ENCODE results near the gene ATG2A. TPM values are rescaled to one million over a fixed set of nuclear protein-coding genes. Genes with fewer than 3 reads are reported as not detected.

The ATG2A gene
- total and polyA plus RNA-seq, 9 of the 15 experiments (the other 6 are each of a cell fraction or from before 2014, with no cell fraction given): 0.25 to 45.9 (median 5.2) TPM

- TF ChIP-seq CAMTA2 (CRISPR knock-in tag; conservative IDR thresholded peaks at IDR 0.05): no peak
- TF ChIP-seq TARDBP (IDR thresholded peaks at IDR 0.05): no peak
- TF ChIP-seq MAZ (CRISPR knock-in tag; conservative IDR thresholded peaks at IDR 0.05 in 1 of 2, IDR thresholded peaks at IDR 0.05 in 1 of 2): no peak
- no peak for TF ChIP-seq HMG20A (CRISPR knock-in tag; conservative IDR thresholded peaks at IDR 0.05)
- no peak for TF ChIP-seq TFAP4 (CRISPR knock-in tag; IDR thresholded peaks at IDR 0.05; ENCODE audit: borderline replicate concordance)
- no peak for TF ChIP-seq ZNF586 (CRISPR knock-in tag; conservative IDR thresholded peaks at IDR 0.05)
- TF ChIP-seq ZNF224 (CRISPR knock-in tag; IDR thresholded peaks at IDR 0.05): no peak
- no peak for TF ChIP-seq TSC22D4 (tag; IDR thresholded peaks at IDR 0.05)
- 0 out of 2 replicates have a peak, but pooled peaks have one; percentile 38 for TF ChIP-seq GTF2E2 (tag; IDR thresholded peaks at IDR 0.05)
- no peak for TF ChIP-seq ZNF740 (CRISPR knock-in tag; IDR thresholded peaks at IDR 0.05)
- 0 out of 4 replicates have a peak, but pooled peaks of 1 of the 2 experiments have one; percentile 11 for TF ChIP-seq ZNF740 (tag; IDR thresholded peaks at IDR 0.05)
- no peak for TF ChIP-seq ZNF23 (CRISPR knock-in tag; IDR thresholded peaks at IDR 0.05)
- TF ChIP-seq ZZZ3 (IDR thresholded peaks at IDR 0.05): no peak
- TF ChIP-seq ATF7 (IDR thresholded peaks at IDR 0.05): no peak
- no peak for TF ChIP-seq TRIM24 (IDR thresholded peaks at IDR 0.05)
- TF ChIP-seq ZBTB40 (IDR thresholded peaks at IDR 0.05): peak; percentile 55
- TF ChIP-seq ZBTB40 (CRISPR knock-in tag; IDR thresholded peaks at IDR 0.05): no peak
- TF ChIP-seq ZNF764 (CRISPR knock-in tag; IDR thresholded peaks at IDR 0.05; ENCODE audit: low read depth): no peak
- TF ChIP-seq CCNT2 (IDR thresholded peaks at IDR 0.05; ENCODE audit: borderline replicate concordance, extremely low read depth, insufficient read length, low read depth, low read length): no peak
- no peak for TF ChIP-seq SMAD4 (CRISPR knock-in tag; conservative IDR thresholded peaks at IDR 0.05)
- TF ChIP-seq NFE2 (IDR thresholded peaks at IDR 0.05; ENCODE audit: low read depth): no peak
- no peak for TF ChIP-seq BCOR (IDR thresholded peaks at IDR 0.05)
Observed at GRCh38 chr11:64917663-64917995, 620 bp upstream of the ATG2A start (continued).

Data from K562 (cell line).